ENCODE results near the gene TSPEAR. TPM values are rescaled to one million over a fixed set of nuclear protein-coding genes. Genes with fewer than 3 reads are reported as not detected.
"Not testable (repeated sequence)": the region's sequence is repeated elsewhere in the genome, so short reads cannot be mapped to it uniquely, and the experiment has no call there.

TSPEAR gene
- total RNA-seq, 4 donors from 2014 or later: not detected

DNA sequence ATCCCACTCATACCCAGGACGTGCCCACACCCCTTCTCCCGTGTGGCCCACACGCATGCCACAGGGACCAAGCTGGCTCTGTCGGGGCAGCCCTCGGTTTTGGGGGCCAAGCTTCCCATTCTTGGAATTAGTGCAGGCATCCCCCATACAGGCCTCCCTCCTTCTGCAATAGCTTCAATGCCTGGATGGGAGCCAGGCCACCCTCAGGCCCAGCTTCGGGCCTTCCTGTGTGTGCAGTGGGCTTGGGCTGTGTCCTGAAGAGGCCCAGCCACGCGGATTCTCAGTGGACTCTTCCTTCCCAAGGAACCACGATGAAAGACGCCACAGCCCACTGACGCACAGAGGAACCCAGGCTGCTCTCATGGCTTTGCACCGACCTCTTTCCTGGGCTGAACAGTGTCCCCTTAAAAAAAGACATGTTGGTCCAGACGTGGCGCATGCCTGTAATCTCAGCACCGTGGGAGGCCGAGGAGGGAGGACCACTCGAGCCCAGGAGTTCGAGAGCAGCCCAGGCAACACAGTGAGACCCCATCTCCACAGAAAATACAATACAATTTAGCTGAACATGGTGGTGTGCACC is 61.8 kb downstream of the TSPEAR start:
- no peak for DNase-seq
- peaks cover 0 to 4% of the 10 kb centered on the region in 2 donors for H3K9me3 ChIP-seq
- H3K36me3 ChIP-seq: no peaks in the 10 kb centered on the region
- peaks cover 7% of the 10 kb centered on the region for H3K27me3 ChIP-seq
- 60 to 81% methylated on average over 1 to 18 of the region's 18 CpGs for WGBS, 2 donors (ENCODE audit: low coverage in 1 of 2)
- no peak overlapping the region for H3K4me3 ChIP-seq
- TF ChIP-seq CTCF (IDR thresholded peaks at IDR 0.05) (no peak), POLR2AphosphoS5 (IDR thresholded peaks at IDR 0.05) (no peak), EP300 (IDR thresholded peaks at IDR 0.05; ENCODE audit: low read depth) (no peak), POLR2A (IDR thresholded peaks at IDR 0.05) (no peak)
- no peak overlapping the region for H3K27ac ChIP-seq
- intact Hi-C loops (cut with DNase I; ENCODE audit: low total_unique reads) (no loop called here), in situ Hi-C loops (cut with MboI; ENCODE audit: low pct_ligation_motif_present in 1 of 4, low pct_unique_long_range_greater_than_20kb in 1 of 4, low sequenced_read_pairs in 3 of 4) (no loop called here)
- no peaks in the 10 kb centered on the region for H3K4me1 ChIP-seq

DNA sequence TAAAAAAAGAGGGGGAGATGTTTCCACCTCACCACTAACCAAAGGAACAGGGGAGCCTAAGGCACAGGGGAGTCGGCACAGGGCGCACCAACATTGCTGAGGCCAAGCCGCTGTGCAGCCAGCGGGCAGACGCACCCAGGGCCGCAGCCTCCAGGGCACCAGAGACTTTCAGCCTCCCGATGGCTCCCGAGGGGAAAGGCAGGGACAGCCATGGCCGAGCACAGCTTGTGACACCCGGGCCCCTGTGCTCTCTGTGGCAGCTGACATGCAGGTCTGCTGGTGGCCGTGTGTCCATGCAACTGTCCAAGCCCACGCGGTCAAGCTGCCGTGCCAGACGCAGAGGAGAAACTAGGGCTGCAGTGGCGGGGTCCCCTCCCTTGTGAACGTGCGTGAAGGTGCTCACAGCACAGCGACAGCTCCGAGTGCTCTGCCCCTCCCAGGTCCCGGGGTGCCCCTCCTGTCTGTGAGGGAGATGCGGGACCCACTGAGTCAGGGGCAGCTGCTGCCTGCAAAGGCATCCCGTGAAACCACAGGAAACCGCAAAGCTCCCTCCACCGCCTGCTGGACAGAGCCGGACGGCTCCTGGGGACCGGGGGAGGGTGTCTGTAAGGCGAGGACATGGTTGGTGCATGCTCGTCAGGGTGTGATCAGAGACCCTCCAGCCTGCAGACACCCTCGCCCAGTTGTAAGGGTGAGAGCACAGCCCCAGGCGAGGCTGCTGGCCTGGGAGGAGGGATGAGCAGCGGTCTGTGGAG is 62.6 kb downstream of the TSPEAR start:
- H3K27me3 ChIP-seq: peaks cover 7% of the 10 kb centered on the region
- in situ Hi-C loops (cut with MboI; ENCODE audit: low pct_ligation_motif_present in 1 of 4, low pct_unique_long_range_greater_than_20kb in 1 of 4, low sequenced_read_pairs in 3 of 4) (no loop called here), intact Hi-C loops (cut with DNase I; ENCODE audit: low total_unique reads) (no loop called here)
- H3K27ac ChIP-seq: no peak overlapping the region
- DNase-seq: no peak
- no peaks in the 10 kb centered on the region for H3K36me3 ChIP-seq
- WGBS, 2 donors (ENCODE audit: low coverage in 1 of 2): 75% methylated on average over 27 of the region's 33 CpGs; no CpG with 5 or more reads in 1 of the 2 donors
- no peaks in the 10 kb centered on the region for H3K4me1 ChIP-seq
- H3K9me3 ChIP-seq: peaks cover 0 to 4% of the 10 kb centered on the region in 2 donors
- TF ChIP-seq CTCF (IDR thresholded peaks at IDR 0.05) (no peak), POLR2A (IDR thresholded peaks at IDR 0.05) (no peak), EP300 (IDR thresholded peaks at IDR 0.05; ENCODE audit: low read depth) (no peak), POLR2AphosphoS5 (IDR thresholded peaks at IDR 0.05) (no peak)
- H3K4me3 ChIP-seq: no peak overlapping the region

DNA sequence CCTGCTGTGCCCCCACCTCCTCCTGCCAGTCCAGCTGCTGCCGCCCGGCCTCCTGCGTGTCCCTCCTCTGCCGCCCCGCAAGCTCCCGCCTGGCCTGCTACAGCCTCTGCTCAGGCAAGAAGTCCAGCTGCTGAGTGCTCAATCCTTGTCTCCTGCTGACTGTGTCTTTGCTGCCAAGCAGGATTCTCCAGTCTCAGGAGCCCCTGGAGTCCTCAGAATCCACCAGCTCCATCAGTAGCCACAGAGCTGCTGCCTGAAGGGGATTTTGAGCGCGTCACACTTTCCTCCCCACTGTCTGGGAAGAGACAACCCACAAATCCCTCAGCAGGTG is 64.2 kb downstream of the TSPEAR start:
- Histone ChIP-seq H3K36me3 (no peaks in the 10 kb centered on the region), H3K4me3 (no peak overlapping the region), H3K27me3 (peaks cover 7% of the 10 kb centered on the region), H3K9me3 (peaks cover 0 to 4% of the 10 kb centered on the region in 2 donors), H3K27ac (no peak overlapping the region), H3K4me1 (no peaks in the 10 kb centered on the region)
- WGBS, 2 donors (ENCODE audit: low coverage in 1 of 2): 58% methylated on average over 8 of the region's 8 CpGs; no CpG with 5 or more reads in 1 of the 2 donors
- TF ChIP-seq POLR2AphosphoS5 (IDR thresholded peaks at IDR 0.05) (no peak), EP300 (IDR thresholded peaks at IDR 0.05; ENCODE audit: low read depth) (no peak), CTCF (IDR thresholded peaks at IDR 0.05) (no peak), POLR2A (IDR thresholded peaks at IDR 0.05) (no peak)
- DNase-seq: no peak
- in situ Hi-C loops (cut with MboI; ENCODE audit: low pct_ligation_motif_present in 1 of 4, low pct_unique_long_range_greater_than_20kb in 1 of 4, low sequenced_read_pairs in 3 of 4) (no loop called here), intact Hi-C loops (cut with DNase I; ENCODE audit: low total_unique reads) (no loop called here)

GRCh38 chr21:44646366-44647221 is 64.8 kb downstream of the TSPEAR start, which contains the start of gene KRTAP10-11:
KRTAP10-11 (plus strand) TSS chr21:44646414; CDS start chr21:44646459, 45 bp downstream.
- DNase-seq; intact Hi-C loops (cut with DNase I; ENCODE audit: low total_unique reads); H3K4me1 ChIP-seq; H3K4me3 ChIP-seq; H3K9me3 ChIP-seq; H3K27me3 ChIP-seq; in situ Hi-C loops (cut with MboI; ENCODE audit: low pct_ligation_motif_present in 1 of 4, low pct_unique_long_range_greater_than_20kb in 1 of 4, low sequenced_read_pairs in 3 of 4); H3K27ac ChIP-seq; H3K36me3 ChIP-seq: not testable (repeated sequence)
- 68% methylated on average over 18 of the region's 21 CpGs; no CpG with 5 or more reads in 1 of the 2 donors for WGBS, 2 donors (ENCODE audit: low coverage in 1 of 2)
